ENCODE measurements around the gene CTRB1. TPM values are rescaled to one million over a fixed set of nuclear protein-coding genes. Genes with fewer than 3 reads are reported as not detected.
A peak's percentile ranks its signal among the peaks of the same experiment; 100 is the strongest.
"Not testable (repeated sequence)": the region's sequence is repeated elsewhere in the genome, so short reads cannot be mapped to it uniquely, and the experiment has no call there.

Gene CTRB1
- total RNA-seq, 2 donors from 2014 or later: 19.1 TPM; not detected in 1

DNA sequence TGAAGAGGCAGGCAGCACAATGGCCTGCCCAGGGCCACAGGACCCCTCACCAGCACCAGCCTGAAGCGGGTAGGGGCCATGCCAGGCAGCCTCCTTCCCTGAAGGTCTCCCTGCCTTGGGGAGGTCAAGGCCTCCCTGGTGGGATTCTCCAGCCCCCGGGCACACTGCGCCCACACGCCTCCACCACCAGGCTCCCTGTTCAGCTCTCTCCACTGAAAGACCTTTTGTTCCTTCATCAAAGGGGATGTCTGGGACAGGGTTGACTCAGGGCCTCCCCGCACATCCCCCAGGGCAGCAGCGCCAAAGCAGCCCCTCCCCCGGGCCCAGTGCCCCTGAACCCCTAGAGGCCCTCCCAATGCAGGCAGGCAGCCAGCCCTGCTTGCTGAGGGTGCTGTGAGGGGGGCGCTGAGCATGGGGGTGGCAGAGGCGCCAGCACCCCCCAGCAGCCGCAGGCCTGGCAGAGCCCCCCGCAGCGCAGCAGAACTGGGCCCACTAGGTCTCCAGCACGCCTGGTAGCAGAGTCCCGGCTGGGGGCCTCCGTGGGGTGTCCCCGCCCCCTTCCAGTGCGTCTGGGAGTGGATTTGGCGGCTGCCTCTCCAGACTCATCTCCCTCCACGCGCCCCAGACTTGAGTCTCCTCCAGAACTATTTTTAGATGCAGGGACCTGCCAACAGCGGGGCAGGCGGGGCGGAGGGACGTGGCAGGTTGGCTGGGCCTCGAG, 19.5 kb downstream of the CTRB1 start:
- Histone ChIP-seq H3K27me3 (no peaks in the 10 kb centered on the region), H3K4me1 (no peaks in the 10 kb centered on the region), H3K36me3 (peaks cover 11% of the 10 kb centered on the region), H3K9me3 (no peaks in the 10 kb centered on the region), H3K4me3 (no peak overlapping the region), H3K9ac (ENCODE audit: low read depth in 2 of 2, low read length in 2 of 2) (peak overlapping the region in 1 of 2 donors; percentile 6), H3K27ac (no peak overlapping the region)
- DNase-seq: peak; percentile 38
- TF ChIP-seq CTCF (IDR thresholded peaks at IDR 0.05): no peak
- intact Hi-C loops (cut with DNase I): no loop called here

- no peak for TF ChIP-seq CTCF (IDR thresholded peaks at IDR 0.05)
- Histone ChIP-seq H3K4me3 (no peak overlapping the region), H3K4me1 (peaks cover 1% of the 10 kb centered on the region), H3K9me3 (no peaks in the 10 kb centered on the region), H3K36me3 (peaks cover 11% of the 10 kb centered on the region), H3K9ac (ENCODE audit: low read depth in 2 of 2, low read length in 2 of 2) (peak overlapping the region in 1 of 2 donors; percentile 16), H3K27ac (no peak overlapping the region), H3K27me3 (no peaks in the 10 kb centered on the region)
- DNase-seq: no peak
- intact Hi-C loops (cut with DNase I): no loop called here
Measured at GRCh38 chr16:75238853-75239541, 20.2 kb downstream of the CTRB1 start.

- Histone ChIP-seq H3K27me3 (no peaks in the 10 kb centered on the region), H3K4me1 (peaks cover 7% of the 10 kb centered on the region), H3K27ac (no peak overlapping the region), H3K9ac (ENCODE audit: low read depth in 2 of 2, low read length in 2 of 2) (peak overlapping the region in 1 of 2 donors; percentile 16), H3K4me3 (no peak overlapping the region), H3K9me3 (no peaks in the 10 kb centered on the region), H3K36me3 (peaks cover 11% of the 10 kb centered on the region)
- DNase-seq: no peak
- TF ChIP-seq CTCF (IDR thresholded peaks at IDR 0.05): no peak
- intact Hi-C loops (cut with DNase I): no loop called here
Measured at GRCh38 chr16:75239542-75240122, 20.8 kb downstream of the CTRB1 start.

DNA sequence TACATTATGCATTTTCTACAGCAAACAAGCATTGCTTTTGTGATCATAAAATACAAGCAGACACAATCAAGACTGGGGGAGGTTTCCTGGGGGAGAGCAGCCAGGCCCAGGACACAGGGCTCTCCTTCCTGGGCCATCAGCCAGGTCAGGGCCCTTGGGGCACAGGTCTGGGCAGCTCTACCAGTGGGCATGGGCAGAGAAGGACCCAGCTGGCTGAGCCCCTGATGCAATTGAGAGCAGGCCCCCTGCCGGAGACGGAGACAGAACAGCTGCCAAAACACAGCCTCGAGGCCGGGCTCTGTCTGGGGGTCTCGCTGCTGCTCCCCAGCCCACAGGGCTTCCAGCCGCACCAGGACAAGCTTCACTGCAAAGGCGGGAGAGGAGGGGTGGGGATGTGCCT, 21.8 kb downstream of the CTRB1 start:
- H3K9me3 ChIP-seq; H3K27me3 ChIP-seq; H3K9ac ChIP-seq (ENCODE audit: low read depth in 2 of 2, low read length in 2 of 2); H3K4me3 ChIP-seq; intact Hi-C loops (cut with DNase I); DNase-seq; H3K27ac ChIP-seq: not testable (repeated sequence)
- peaks cover 16% of the 10 kb centered on the region for H3K4me1 ChIP-seq
- peaks cover 11% of the 10 kb centered on the region for H3K36me3 ChIP-seq

- intact Hi-C loops (cut with DNase I): no loop called here
- Histone ChIP-seq H3K4me1 (peaks cover 16% of the 10 kb centered on the region), H3K9me3 (no peaks in the 10 kb centered on the region), H3K9ac (ENCODE audit: low read depth in 2 of 2, low read length in 2 of 2) (no peak overlapping the region), H3K27ac (no peak overlapping the region), H3K36me3 (peaks cover 11% of the 10 kb centered on the region), H3K4me3 (no peak overlapping the region), H3K27me3 (no peaks in the 10 kb centered on the region)
- DNase-seq: no peak
- TF ChIP-seq CTCF (IDR thresholded peaks at IDR 0.05): no peak
Measured at GRCh38 chr16:75241412-75241811, 22.6 kb downstream of the CTRB1 start.

Data from colonic mucosa (tissue), 4 donors.